Stimulated activated naive CD4-positive, alpha-beta T cell treated with Interleukin-2 at 50 U/mL for 16 hours (primary cell): Measurements from ENCODE around the gene UBALD1.
"Not testable (repeated sequence)": the region's sequence is repeated elsewhere in the genome, so short reads cannot be mapped to it uniquely, and the experiment has no call there.

ENCODE experiments used
- DNase-seq: peaks from one replicate; lab custom pipeline; 2025; lab: John Stamatoyannopoulos, UW

UBALD1 gene

DNA sequence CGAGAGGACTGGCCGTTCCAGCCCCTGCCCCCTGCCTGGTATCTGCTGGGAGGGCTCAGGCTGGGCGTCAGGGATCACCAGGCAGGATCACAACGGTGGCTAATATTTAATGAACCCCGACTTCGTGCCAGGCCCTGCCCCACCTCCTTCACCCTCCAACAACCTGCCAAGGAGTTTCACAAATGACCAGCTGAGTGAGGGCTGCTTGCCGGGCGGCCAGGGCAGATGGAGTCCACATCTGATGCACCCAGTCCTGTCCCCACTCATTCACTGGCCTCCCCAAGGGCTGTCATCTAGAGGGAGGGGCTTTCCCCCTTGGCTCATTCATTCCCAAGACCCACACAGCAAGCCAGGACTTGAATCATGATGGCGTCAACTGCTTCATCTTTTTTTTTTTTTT is 17.5 kb downstream of the UBALD1 start:
- no peak for DNase-seq

DNA sequence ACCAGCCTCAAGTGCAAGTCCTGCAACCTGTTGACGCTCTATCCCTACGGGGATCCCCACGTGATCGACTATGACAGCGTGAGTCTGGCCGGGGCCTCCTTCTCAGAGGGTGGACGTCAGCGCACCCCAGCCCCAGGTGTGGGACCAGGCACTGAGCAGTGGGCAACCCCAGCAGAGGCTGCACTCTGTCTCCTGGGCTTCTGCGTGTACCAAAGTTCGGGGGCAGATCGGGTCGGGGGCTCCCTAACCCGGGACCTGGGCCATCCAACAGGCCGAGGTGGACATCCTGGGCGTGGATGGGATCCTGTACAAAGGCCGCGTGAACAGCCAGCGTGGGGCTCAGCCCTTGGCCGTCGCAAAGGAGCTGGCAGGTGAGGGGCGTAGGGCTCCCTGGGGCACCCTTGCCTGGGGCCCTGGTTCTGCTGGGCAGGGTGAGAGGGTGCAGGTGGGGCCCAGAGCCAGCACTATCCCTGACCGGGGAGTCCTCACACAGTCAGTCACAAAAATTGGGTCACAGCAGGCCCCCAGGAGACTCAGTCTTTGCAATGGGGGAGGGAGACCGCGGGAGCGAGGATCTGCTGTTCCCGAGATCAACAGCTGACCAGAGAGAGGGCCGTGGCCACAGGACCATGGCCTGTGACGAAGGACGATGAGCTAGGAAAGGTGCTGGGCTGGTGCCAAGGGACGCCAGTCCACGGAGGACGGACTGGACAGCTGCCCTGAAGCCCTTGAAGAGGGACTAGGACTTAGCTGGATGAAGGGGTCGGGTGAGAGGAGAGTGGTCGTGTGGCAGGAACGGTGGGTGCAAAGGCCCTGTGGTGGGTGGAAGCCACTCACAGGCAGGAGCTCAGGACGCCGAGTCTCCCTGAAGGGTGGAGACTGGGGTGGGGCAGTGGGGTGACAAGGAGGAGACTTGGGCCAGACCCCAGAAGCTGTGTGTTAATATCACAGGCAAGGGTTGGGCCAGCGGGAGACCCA is 20.0 kb downstream of the UBALD1 start:
- no peak for DNase-seq

DNA sequence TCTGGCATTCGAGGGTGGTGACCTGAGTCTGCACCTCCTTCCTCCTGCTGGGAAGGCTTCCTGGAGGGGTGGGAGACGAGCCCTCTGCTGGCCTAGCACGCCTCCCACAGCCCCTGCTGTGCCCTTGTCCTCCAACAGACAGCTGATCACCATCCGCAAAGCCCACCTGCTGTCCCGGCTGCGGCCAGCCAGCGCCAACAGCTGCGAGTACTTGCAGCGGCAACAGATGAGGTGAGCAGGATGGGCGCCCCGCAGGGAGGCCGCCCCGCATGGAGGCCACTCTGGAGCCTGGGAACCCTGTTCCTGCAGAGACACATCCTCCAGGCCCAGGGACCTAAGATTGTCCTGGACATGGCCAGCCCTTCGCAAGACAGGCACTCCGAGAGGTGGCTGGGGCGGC is 21.6 kb downstream of the UBALD1 start:
- no peak for DNase-seq

DNA sequence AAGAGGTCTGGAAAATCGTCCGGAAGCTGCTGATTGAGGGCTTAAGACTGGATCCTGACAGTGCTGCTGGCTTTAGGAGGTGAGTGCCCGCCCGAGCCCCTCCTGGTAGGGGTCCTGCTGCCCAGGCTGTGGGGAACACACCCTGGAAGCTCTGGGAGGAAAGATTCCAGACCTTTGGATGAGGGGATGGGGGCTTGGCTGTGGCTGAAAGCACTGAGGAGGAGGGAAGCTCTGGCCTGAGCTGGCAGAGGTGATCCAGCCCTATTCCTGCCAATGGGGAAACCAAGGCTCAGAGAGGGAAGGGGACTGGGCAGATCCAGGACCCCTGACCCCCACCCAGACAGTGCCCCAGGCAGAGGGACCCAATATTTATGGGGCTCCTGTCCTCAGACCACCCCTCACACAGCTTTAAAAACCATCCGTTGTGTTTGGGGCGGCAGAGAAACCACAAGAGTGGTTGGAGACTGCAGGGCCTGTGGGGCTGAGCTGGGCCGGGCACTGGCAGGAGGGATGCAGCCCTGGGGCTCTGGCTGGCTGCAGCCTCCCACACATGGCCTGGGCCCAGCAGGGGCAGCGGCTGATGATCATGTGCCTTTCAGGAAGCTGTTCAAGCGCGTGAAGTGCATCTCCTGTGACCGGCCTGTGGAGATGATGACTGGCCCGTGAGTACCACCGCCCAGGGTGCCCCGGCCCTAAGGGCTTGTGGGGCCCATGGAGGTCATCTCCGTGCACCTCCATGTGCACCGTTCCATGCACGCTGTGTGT is 22.8 kb downstream of the UBALD1 start:
- no peak for DNase-seq

DNA sequence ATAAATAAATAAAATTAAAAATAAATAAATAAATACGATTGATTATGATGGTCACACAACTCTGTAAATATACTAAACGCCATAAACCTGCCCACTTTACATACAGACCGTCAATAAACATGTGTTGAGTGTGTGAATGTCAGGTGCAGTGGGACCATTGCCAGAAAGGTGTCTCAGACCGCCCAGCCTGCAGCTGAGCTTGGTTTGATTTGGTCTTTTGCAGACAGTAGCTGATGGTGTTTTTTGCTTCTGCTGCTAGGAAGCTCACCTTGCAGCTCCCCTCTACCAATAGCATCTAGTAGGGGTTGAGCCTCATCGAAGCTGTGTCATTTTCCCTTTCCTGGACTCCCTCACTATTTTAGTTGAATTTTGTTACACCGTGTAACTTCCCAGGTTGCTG is 23.5 kb downstream of the UBALD1 start:
- DNase-seq = no peak

DNA sequence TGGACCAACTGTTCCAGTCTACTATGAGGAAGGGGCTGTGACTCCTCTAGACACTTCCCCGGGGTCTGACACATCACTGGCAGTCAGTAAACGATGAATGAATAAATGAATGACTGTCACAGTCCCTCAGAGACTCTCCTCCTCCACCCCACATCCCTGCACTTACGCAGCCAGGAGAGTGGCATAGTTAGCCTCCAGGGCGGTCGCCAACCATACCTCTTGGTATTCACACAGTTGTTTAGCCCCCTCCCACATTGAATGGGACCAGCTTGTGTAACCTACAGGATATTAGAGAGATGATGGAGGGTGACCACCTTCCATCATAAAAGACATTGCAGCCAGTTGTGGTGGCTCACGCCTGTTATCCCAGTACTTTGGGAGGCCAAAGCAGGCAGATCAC is 25.7 kb downstream of the UBALD1 start:
- no peak for DNase-seq

DNA sequence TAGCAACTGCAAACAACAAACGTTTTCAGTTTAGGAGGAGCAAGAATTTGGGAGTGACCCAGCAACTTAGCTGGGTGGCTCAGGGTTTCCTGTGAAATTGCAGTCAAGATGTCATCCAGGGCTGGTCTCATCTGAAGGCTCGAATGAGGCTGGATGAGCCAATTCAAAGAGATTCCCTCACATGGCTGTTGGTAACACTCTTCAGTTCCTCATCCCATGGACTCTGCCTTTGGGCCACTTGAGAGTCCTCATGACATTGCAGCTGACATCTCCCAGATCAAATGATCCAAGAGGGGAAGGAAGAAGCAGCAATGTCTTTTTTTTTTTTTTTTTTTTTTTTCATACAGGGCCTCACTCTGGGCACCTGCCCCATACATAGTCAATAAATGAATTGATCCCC is 26.3 kb downstream of the UBALD1 start:
- no peak for DNase-seq

DNA sequence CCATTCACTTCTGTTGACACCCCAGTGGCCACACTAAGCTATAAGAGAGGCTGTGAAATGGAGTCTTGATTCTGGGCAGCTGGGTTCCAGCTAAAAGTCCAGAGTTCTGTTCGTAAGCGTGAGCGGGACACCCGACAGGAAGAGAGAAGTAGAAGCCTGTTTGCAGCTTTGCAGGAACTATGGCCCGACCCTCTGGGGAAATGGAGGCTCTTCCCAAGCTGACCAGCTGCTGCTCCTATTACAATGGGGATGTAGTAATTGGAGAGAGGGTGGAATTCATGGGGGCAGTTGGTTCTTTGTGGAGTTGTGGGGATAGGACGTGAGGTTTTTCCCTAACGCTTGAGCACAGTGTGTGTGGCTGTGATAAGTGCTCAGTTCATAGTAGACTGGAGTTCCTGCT is 28.4 kb downstream of the UBALD1 start:
- DNase-seq = no peak

DNA sequence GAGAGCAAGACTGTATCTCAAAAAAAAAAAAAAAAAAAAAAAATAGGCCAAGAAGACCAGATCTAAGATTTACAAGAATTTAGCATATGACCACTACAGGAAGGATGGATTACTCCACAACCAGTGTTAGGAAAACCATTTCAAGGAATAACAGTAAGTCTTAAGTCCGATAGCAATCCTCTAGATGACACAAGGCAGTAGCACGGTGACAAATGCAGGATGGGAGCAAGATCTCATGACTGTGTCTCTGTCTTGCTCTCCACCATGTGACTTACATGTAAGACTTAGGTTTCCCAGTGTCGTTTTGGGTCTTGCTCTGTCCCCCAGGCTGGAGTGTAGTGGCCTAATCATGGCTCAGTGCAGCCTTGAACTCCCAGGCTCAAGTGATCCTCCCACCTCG is 30.8 kb downstream of the UBALD1 start:
- no peak for DNase-seq

DNA sequence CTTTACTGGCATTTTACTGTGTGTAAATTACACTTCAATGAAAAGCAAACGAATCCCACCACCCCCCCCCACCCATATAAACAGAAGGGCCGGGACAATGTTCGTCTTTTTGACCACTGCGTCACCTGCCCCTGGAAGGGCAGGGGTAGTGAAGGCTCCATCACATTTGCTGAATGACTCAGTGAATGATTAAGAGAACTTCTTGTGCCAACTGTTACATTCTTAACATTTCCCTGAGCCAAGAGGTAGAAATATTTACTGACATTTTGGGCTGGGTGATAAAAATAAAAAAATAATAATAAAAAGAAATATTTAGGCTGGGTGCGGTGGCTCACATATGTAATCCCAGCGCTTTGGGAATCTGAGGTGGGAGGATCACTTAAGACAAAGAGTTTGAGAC is 34.4 kb downstream of the UBALD1 start:
- DNase-seq = no peak

DNA sequence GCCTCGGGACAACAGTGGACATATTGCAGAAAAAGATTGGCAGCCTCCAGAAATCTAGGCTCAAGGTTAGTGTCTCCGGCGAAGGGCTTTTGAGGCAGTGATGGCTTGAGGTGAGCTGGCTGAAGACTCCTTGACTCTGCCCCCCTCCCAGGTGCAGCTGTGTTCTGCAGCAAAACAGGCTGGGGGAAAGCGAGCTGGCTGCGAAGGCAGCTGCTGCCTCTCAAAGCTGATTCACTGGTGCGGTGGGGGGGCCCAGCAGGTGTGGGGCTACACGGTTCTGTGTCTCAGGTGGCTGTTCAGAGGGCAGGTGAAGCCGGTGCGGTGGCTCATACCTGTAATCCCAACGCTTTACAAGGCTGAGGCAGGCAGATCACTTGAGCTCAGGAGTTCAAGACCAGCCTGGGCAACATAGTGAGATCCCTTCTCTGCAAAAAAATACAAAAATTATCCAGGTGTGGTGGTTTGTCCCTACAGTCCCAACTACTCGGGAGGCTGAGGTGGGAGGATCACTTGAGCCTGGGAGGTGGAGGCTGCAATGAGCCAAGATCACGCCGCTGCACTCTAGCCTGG is 35.6 kb downstream of the UBALD1 start:
- no peak for DNase-seq

DNA sequence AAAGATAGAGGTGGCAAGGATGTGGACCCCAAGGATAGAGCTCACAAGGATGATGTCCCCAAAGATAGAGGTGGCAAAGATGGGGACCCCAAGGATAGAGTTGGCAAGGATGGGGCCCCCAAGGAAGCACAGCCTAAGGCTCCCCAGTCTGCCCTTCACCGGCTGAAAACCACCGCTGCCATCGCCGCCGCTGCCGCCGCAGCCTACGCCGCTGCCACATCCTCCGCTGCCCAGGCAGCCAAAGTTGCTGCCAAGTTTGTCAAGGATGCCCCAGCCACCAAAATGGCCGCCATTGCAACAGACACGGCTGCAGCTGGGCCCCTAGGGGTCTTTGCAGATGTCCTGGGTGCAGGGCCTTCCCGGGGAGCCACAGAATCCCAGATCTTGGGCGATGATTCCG is 38.7 kb downstream of the UBALD1 start:
- no peak for DNase-seq

DNA sequence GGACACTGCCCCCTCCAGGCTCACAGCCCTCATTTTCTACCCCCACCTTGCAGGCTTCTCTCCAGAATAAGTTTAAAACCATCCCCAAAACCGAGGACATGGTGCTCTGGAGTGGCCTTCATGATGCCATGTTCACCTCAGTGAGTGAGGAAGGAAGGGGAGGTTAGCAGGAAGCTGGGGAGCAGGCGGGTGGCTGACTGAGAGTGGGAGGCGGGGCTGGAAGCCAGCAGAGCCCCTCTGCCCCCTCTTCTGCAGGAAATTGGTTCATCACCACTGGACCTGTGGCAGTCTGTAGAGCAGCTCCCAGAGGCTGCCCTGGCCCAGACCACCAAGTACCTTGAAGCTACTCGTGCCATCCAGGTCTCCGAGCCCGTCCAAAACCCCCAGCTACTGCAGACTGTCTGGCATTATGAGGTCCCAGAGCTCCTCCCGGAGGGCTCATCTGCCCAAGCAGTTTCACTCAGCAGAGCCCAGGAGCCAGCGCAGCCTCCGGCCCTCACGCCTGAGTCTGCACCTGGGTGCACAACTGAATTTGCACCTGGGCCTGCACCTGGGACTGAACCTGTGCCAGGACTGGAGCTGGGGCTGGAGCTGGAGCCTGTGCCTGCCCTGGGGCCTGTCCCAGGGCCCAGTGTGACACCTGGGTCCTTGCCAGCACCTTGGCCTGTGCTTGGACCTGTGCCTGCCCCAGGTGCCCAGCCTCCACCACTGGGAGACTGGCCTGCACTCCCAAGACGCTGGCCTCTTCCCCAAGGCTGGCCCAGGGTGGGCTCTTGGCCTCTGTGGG is 39.6 kb downstream of the UBALD1 start:
- DNase-seq = no peak

DNA sequence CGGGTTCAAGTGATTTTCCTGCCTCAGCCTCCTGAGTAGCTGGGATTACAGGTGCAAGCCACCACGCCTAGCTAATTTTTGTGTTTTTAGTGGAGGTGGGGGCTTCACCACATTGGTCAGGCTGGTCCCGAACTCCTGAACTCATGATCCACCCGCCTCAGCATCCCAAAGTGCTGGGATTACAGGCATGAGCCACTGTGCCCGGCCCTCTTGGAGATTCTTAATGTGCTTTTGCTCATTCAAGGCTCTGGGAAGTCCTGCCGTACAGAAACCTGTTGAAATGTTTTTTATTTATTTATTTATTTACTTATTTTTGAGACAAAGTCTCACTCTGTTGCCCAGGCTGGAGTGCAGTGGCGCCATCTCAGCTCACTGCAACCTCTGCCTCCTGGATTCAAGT is 40.8 kb downstream of the UBALD1 start:
- not testable (repeated sequence) for DNase-seq

DNA sequence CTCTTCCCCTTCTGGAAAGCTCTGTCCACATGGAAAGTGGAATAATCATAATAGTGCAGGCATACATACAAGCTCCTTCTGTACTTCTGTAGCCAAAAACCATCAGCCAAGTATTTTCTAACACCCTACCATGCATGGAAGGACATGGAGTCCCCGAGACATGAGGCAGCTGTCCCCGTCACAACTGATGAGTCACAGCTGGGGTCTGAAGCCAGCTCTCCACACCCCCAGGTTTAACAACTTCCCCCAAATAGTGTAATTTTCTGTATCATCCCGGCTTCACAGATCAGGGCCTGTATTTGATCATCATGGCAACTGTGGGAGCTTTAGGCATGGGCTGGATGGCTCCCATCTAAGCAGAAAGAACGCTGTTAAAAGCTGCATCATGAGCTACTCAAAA is 42.0 kb downstream of the UBALD1 start:
- no peak for DNase-seq

DNA sequence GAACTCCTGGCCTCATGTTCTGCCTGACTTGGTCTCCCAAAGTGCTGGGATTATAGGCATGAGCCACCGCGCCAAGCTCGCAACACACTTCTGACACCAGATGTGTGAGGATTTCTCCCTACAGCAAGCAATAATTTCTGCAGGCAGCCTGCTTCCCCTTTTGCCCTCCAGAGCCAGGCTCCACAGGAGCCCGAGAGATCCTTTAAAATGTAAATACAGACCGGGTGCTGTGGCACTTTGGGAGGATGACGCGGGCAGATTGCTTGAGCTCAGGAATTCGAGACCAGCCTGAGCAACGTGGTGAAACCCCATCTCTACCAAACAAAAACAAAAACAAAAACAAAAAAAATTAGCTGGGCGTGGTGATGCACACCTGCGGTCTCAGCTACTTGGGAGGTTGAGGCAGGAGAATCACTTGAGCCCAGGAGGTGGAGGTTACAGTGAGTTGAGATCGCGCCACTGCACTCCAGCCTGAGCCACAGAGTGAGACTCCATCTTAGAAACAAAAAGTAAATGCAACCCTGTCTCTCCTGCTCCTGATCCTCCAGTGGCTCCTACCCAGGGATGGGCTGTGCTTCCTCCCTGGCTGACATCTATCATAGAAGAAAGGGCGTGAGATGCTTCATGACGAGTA is 43.9 kb downstream of the UBALD1 start:
- no peak for DNase-seq

DNA sequence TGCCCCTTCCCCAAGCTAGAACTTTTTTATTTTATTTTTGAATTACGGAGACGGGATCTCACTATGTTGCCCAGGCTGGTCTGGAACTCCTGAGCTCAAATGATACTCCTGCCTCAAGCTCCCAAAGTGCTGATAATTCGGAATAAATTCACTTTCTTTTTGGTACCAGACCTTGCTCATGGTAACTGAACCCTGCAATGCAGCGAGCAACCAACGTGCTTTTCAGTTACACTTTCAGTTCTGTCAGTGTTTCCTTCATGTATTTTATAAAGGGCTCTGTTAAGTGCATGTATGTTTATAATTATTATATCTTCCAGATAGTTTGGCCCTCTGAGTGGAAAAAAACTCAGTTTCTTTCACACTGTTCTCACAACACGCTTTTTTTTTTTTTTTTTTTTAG is 44.6 kb downstream of the UBALD1 start:
- DNase-seq = no peak

DNA sequence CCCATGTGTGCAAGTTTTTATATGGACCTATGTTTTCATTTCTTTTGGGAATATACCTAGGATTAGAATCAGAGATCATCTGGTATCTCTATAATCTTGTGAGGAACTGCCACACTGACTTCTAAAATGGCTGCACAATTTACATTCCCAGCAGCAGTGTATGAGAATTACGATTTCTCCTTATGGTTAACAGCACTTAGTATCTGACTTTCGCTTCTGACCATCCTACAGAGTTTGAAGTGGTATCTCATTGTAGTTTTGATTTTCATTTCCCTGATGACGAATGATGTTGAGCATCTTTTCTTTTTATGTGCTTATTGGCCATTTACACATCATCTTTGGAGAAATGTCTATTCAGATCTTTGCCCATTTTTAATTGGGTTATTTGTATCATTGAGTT is 48.5 kb downstream of the UBALD1 start:
- DNase-seq = no peak

DNA sequence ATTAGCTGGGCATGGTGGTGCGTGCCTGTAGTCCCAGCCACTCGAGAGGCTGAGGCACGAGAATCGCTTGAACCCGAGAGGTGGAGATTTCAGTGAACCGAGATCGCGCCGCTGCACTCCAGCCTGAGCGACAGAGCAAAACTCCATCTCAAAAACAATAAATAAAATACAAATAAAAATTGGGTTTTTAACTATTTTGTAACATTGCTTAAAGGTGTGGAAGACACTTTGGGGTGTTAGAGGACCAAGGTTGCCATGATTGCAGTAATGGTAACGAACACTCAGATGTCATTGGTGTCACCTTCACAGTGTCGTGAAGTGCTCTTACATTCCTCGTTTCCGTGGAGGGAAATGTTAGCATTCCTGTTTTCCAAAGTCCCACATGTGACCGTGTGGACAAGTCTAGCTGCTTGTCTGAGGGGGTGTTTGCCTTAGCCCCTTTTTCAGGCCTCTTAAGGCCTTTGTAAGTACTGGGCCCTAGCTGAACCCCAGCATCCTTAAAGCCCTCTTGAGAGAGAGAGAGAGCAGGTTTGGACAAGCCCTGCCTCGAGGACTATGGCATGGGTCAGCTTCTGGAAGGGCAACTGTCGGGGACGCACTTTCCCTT is 49.9 kb downstream of the UBALD1 start:
- no peak for DNase-seq

DNA sequence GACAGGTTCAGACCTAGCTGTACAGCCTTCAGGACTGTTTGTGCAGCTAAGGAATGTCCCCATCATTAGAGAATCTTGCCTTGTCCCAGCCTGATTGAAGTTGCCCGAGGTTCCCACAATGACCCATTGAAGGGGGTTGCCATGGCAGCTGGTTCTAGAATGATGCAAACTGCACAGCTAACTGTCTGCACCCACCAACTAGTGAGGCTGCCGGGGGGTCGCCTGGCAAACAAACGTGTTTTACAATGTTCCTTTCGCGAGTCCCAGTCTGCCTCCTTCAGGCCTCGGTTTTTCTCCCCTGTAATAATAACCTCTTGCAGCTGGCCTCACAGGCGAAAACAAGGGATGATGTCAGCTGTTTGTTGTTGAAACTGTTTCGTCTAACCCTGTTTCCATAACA is 53.1 kb downstream of the UBALD1 start:
- DNase-seq = no peak
